WTC11 (cell line): Measurements from ENCODE around the gene CHAC1. TPM values are rescaled to one million over a fixed set of nuclear protein-coding genes. Genes with fewer than 3 reads are reported as not detected.

ENCODE experiments used
- ATAC-seq: fragments of 200-7000 bp; cut with Tn5 transposase; 2 replicates; pipeline ENCODE4 v1.10.0; 2021; ENCODE audit warnings: mild to moderate bottlenecking, moderate library complexity
- CTCF ChIA-PET: fragments of 300-600 bp; sonication (Branson Sonifier 250); formaldehyde crosslinking; loops from one replicate; lab custom pipeline; 2021; ENCODE audit warnings: antibody characterized with exemption; lab: Charles Lee
- POLR2A ChIA-PET: fragments of 350-600 bp; sonication (Branson Sonifier 250); formaldehyde crosslinking; loops from one replicate; lab custom pipeline; 2021; ENCODE audit warnings: antibody characterized with exemption; lab: Charles Lee
- DNase-seq: peaks from one replicate; pipeline ENCODE4 v3.0.0; 2021; ENCODE audit warnings: low spot score
- H3K27ac Mint-ChIP-seq: 2 replicates; pipeline ENCODE4 v1.8.0; 2021; ENCODE audit warnings: mixed read lengths
- H3K27me3 Mint-ChIP-seq: 2 replicates; pipeline ENCODE4 v1.8.0; 2021; ENCODE audit warnings: low read depth, mild to moderate bottlenecking, moderate library complexity, mixed read lengths
- H3K36me3 Mint-ChIP-seq: 2 replicates; pipeline ENCODE4 v1.8.0; 2021; ENCODE audit warnings: mixed read lengths
- H3K4me1 Mint-ChIP-seq: 2 replicates; pipeline ENCODE4 v1.8.0; 2022; ENCODE audit warnings: mixed read lengths
- H3K4me3 Mint-ChIP-seq: 2 replicates; pipeline ENCODE4 v1.8.0; 2021; ENCODE audit warnings: mild to moderate bottlenecking, moderate library complexity, mixed read lengths
- H3K9me3 Mint-ChIP-seq: 2 replicates; pipeline ENCODE4 v1.8.0; 2021; ENCODE audit warnings: mixed read lengths
- CBFB ChIP-seq: sonication (generic); formaldehyde crosslinking; IDR thresholded peaks from 2 replicates; pipeline ENCODE4 v1.8.1; 2022; ENCODE audit warnings: mild to moderate bottlenecking, low read depth, missing genetic modification reagents
- EMX1 ChIP-seq: fragments of 250-450 bp; sonication (Bioruptor Pico); IDR thresholded peaks from 2 replicates; pipeline ENCODE4 v1.8.0; 2021; ENCODE audit warnings: mild to moderate bottlenecking
- ESRRA ChIP-seq: sonication (generic); formaldehyde crosslinking; IDR thresholded peaks from 2 replicates; pipeline ENCODE4 v1.8.1; 2022; ENCODE audit warnings: mild to moderate bottlenecking, missing genetic modification reagents, borderline replicate concordance
- GABPB1 ChIP-seq: sonication (generic); formaldehyde crosslinking; IDR thresholded peaks from 2 replicates; pipeline ENCODE4 v1.8.1; 2023; ENCODE audit warnings: mild to moderate bottlenecking, missing genetic modification reagents
- GRHL2 ChIP-seq: fragments of 250-450 bp; sonication (Bioruptor Pico); IDR thresholded peaks from 2 replicates; pipeline ENCODE4 v1.8.0; 2022; ENCODE audit warnings: mild to moderate bottlenecking, moderate library complexity; ENCODE audit not compliant: insufficient replicate concordance, severe bottlenecking
- NFATC4 ChIP-seq: fragments of 250-450 bp; sonication (Bioruptor Pico); IDR thresholded peaks from 2 replicates; pipeline ENCODE4 v1.9.0; 2021; ENCODE audit warnings: mild to moderate bottlenecking
- NFE2L1 ChIP-seq: sonication (generic); formaldehyde crosslinking; IDR thresholded peaks from 2 replicates; pipeline ENCODE4 v1.8.1; 2023; ENCODE audit warnings: missing genetic modification reagents
- NR1H2 ChIP-seq: sonication (generic); formaldehyde crosslinking; IDR thresholded peaks from 2 replicates; pipeline ENCODE4 v1.9.0; 2021; ENCODE audit warnings: mild to moderate bottlenecking, moderate library complexity, missing genetic modification reagents
- NR3C1 ChIP-seq: sonication (generic); formaldehyde crosslinking; conservative IDR thresholded peaks from 2 replicates; pipeline ENCODE4 v1.8.1; 2023; ENCODE audit warnings: low read depth, mild to moderate bottlenecking, missing genetic modification reagents
- RELA ChIP-seq: sonication (generic); formaldehyde crosslinking; IDR thresholded peaks from 2 replicates; pipeline ENCODE4 v1.8.1; 2022; ENCODE audit warnings: missing genetic modification reagents, mild to moderate bottlenecking, borderline replicate concordance
- TEAD1 ChIP-seq: sonication (generic); formaldehyde crosslinking; IDR thresholded peaks from 2 replicates; pipeline ENCODE4 v1.8.0; 2022; ENCODE audit warnings: mild to moderate bottlenecking, missing genetic modification reagents
- TP53 ChIP-seq: sonication (generic); formaldehyde crosslinking; IDR thresholded peaks from 2 replicates; pipeline ENCODE4 v1.8.1; 2023; ENCODE audit warnings: mild to moderate bottlenecking, missing genetic modification reagents
- ZNF121 ChIP-seq: sonication (generic); formaldehyde crosslinking; IDR thresholded peaks from 2 replicates; pipeline ENCODE4 v1.8.0; 2023; ENCODE audit warnings: missing genetic modification reagents
- ZNF396 ChIP-seq: fragments of 250-450 bp; sonication (Bioruptor Pico); IDR thresholded peaks from 2 replicates; pipeline ENCODE4 v1.8.0; 2021; ENCODE audit warnings: mild to moderate bottlenecking, moderate library complexity, borderline replicate concordance
- ZNF423 ChIP-seq: fragments of 250-450 bp; sonication (Bioruptor Pico); IDR thresholded peaks from 2 replicates; pipeline ENCODE4 v2.1.2; 2022; ENCODE audit warnings: mild to moderate bottlenecking, moderate library complexity
- total RNA-seq: library from RNA; stranded (reverse); gene quantifications from 3 replicates; pipeline ENCODE4 v1.2.3, GENCODE V29; 2021
- TF ChIP-seq, protein P1 (sequence below): sonication (generic); formaldehyde crosslinking; IDR thresholded peaks from 2 replicates; pipeline ENCODE4 v1.8.1; 2022; ENCODE audit warnings: mild to moderate bottlenecking, missing genetic modification reagents, moderate library complexity, borderline replicate concordance
- TF ChIP-seq, protein P2 (sequence below): sonication (generic); formaldehyde crosslinking; IDR thresholded peaks from 2 replicates; pipeline ENCODE4 v1.8.0; 2023; ENCODE audit warnings: missing genetic modification reagents, mild to moderate bottlenecking, borderline replicate concordance
- TF ChIP-seq, protein P3 (sequence below): sonication (generic); formaldehyde crosslinking; IDR thresholded peaks from 2 replicates; pipeline ENCODE4 v1.8.1; 2022; ENCODE audit warnings: low read depth, mild to moderate bottlenecking, moderate library complexity, missing genetic modification reagents, borderline replicate concordance
- TF ChIP-seq, protein P4 (sequence below): fragments of 250-450 bp; sonication (Bioruptor Pico); IDR thresholded peaks from 2 replicates; pipeline ENCODE4 v1.9.0; 2021; ENCODE audit warnings: mild to moderate bottlenecking
- TF ChIP-seq, protein P5 (sequence below): fragments of 200-600 bp; IDR thresholded peaks from 2 replicates; pipeline ENCODE4 v1.8.0; 2022; ENCODE audit warnings: antibody characterized with exemption
- TF ChIP-seq, protein P6 (sequence below): fragments of 250-450 bp; sonication (Bioruptor Pico); IDR thresholded peaks from 2 replicates; pipeline ENCODE4 v1.9.0; 2021; ENCODE audit warnings: moderate library complexity, mild to moderate bottlenecking, inconsistent platforms, borderline replicate concordance
- TF ChIP-seq, protein P7 (sequence below): sonication (generic); formaldehyde crosslinking; IDR thresholded peaks from 2 replicates; pipeline ENCODE4 v1.8.1; 2022; ENCODE audit warnings: mild to moderate bottlenecking, moderate library complexity, missing genetic modification reagents
- TF ChIP-seq, protein P8 (sequence below): fragments of 250-450 bp; sonication (Bioruptor Pico); conservative IDR thresholded peaks from 2 replicates; pipeline ENCODE4 v1.9.0; 2021; ENCODE audit warnings: mild to moderate bottlenecking

Gene CHAC1
- total RNA-seq, 1 experiment from 2014 or later, result 31.0 TPM

DNA sequence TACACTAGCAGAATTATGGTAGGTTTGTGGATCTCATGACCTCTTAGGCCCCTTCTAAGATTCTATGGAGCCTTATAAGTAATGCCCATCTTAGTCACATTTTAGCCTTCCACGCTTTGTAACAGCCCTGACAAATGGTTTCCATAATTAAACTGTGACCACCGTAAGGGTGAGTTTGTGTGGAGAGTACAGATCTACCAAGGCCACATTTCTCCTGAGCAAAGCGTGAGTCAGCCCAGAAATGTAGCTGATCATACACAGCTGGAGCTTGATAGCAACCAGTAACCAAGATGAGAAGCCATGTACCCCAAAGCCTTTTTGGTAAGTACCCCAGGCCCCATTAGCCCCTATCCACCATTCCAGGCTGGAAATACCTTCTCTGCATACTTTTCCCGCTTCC is 31.7 kb downstream of the CHAC1 start:
- Mint-ChIP-seq H3K27ac (no peak overlapping the region), H3K4me1 (no peaks in the 10 kb centered on the region), H3K27me3 (no peaks in the 10 kb centered on the region), H3K4me3 (no peak overlapping the region), H3K9me3 (no peaks in the 10 kb centered on the region), H3K36me3 (peaks cover 77% of the 10 kb centered on the region)
- TF ChIP-seq NR1H2 (CRISPR knock-in tag) (no peak), CBFB (CRISPR knock-in tag) (no peak), GABPB1 (no peak), GRHL2 (CRISPR knock-in tag) (no peak), ZNF121 (CRISPR knock-in tag) (no peak), EMX1 (CRISPR knock-in tag) (no peak), RELA (CRISPR knock-in tag) (no peak), ESRRA (no peak), TEAD1 (CRISPR knock-in tag) (no peak), NFE2L1 (CRISPR knock-in tag) (no peak), ZNF396 (CRISPR knock-in tag) (no peak)
- TF ChIP-seq, protein P1, sequence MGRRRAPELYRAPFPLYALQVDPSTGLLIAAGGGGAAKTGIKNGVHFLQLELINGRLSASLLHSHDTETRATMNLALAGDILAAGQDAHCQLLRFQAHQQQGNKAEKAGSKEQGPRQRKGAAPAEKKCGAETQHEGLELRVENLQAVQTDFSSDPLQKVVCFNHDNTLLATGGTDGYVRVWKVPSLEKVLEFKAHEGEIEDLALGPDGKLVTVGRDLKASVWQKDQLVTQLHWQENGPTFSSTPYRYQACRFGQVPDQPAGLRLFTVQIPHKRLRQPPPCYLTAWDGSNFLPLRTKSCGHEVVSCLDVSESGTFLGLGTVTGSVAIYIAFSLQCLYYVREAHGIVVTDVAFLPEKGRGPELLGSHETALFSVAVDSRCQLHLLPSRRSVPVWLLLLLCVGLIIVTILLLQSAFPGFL (CRISPR knock-in tag), result no peak
- TF ChIP-seq, protein P2, sequence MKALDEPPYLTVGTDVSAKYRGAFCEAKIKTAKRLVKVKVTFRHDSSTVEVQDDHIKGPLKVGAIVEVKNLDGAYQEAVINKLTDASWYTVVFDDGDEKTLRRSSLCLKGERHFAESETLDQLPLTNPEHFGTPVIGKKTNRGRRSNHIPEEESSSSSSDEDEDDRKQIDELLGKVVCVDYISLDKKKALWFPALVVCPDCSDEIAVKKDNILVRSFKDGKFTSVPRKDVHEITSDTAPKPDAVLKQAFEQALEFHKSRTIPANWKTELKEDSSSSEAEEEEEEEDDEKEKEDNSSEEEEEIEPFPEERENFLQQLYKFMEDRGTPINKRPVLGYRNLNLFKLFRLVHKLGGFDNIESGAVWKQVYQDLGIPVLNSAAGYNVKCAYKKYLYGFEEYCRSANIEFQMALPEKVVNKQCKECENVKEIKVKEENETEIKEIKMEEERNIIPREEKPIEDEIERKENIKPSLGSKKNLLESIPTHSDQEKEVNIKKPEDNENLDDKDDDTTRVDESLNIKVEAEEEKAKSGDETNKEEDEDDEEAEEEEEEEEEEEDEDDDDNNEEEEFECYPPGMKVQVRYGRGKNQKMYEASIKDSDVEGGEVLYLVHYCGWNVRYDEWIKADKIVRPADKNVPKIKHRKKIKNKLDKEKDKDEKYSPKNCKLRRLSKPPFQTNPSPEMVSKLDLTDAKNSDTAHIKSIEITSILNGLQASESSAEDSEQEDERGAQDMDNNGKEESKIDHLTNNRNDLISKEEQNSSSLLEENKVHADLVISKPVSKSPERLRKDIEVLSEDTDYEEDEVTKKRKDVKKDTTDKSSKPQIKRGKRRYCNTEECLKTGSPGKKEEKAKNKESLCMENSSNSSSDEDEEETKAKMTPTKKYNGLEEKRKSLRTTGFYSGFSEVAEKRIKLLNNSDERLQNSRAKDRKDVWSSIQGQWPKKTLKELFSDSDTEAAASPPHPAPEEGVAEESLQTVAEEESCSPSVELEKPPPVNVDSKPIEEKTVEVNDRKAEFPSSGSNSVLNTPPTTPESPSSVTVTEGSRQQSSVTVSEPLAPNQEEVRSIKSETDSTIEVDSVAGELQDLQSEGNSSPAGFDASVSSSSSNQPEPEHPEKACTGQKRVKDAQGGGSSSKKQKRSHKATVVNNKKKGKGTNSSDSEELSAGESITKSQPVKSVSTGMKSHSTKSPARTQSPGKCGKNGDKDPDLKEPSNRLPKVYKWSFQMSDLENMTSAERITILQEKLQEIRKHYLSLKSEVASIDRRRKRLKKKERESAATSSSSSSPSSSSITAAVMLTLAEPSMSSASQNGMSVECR, result no peak
- TF ChIP-seq, protein P3, sequence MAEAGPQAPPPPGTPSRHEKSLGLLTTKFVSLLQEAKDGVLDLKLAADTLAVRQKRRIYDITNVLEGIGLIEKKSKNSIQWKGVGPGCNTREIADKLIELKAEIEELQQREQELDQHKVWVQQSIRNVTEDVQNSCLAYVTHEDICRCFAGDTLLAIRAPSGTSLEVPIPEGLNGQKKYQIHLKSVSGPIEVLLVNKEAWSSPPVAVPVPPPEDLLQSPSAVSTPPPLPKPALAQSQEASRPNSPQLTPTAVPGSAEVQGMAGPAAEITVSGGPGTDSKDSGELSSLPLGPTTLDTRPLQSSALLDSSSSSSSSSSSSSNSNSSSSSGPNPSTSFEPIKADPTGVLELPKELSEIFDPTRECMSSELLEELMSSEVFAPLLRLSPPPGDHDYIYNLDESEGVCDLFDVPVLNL (CRISPR knock-in tag), result no peak
- TF ChIP-seq, protein P4, sequence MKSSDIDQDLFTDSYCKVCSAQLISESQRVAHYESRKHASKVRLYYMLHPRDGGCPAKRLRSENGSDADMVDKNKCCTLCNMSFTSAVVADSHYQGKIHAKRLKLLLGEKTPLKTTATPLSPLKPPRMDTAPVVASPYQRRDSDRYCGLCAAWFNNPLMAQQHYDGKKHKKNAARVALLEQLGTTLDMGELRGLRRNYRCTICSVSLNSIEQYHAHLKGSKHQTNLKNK, result no peak
- ATAC-seq, result no peak
- DNase-seq, result no peak
- POLR2A ChIA-PET, result no interaction called here
- CTCF ChIA-PET, result no interaction called here

DNA sequence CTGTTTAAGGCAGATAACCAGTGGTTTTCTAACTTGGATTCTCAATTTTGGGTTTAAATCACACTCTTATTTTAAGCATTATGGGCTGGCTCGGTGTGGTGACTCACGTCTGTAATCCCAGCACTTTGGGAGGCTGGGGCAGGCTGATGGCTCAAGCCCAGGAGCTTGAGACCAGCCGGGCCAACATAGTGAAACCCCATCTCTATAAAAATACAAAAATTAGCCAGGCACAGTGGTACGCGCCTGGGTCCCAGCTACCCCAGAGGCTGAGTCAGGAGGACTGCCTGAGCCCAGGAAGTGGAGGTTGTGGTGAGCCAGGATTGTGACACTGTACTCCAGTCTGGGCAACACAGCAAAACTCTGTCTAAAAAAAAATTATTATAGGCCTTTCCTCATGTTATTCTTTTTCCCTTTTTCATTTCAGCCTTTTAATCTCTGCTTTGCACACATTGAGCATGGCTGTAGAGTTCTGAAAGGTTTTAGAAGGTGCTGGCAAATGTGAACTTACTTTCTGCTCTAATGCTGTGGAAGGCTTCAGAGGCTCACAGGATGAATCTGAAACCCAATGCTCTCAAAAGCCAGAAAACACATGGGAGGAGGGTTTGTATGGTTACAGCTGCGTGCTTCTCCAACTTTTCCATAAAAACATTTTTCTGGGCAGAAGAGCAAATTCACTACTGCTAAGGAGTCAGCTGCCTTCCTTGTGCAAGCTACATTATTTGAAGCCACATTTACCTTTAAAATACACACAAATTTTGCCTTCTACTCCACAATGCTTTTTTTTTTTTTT is 32.5 kb downstream of the CHAC1 start:
- H3K9me3 Mint-ChIP-seq, result no peaks in the 10 kb centered on the region
- H3K4me1 Mint-ChIP-seq, result no peaks in the 10 kb centered on the region
- DNase-seq (no peak), ATAC-seq (no peak)
- H3K4me3 Mint-ChIP-seq, result no peak overlapping the region
- peaks cover 77% of the 10 kb centered on the region for H3K36me3 Mint-ChIP-seq
- H3K27me3 Mint-ChIP-seq, result no peaks in the 10 kb centered on the region
- CTCF ChIA-PET, result no interaction called here
- H3K27ac Mint-ChIP-seq, result no peak overlapping the region
- POLR2A ChIA-PET, result interaction anchor here (0.6 kb wide), 1 partner anchor 22 kb away, joined by 6 read pairs; no protein-coding TSS in a partner anchor
- TF ChIP-seq NFATC4 (CRISPR knock-in tag) (no peak), ZNF423 (CRISPR knock-in tag) (no peak), TP53 (CRISPR knock-in tag) (no peak), NR3C1 (no peak), GABPB1 (no peak)
- TF ChIP-seq, protein P5, sequence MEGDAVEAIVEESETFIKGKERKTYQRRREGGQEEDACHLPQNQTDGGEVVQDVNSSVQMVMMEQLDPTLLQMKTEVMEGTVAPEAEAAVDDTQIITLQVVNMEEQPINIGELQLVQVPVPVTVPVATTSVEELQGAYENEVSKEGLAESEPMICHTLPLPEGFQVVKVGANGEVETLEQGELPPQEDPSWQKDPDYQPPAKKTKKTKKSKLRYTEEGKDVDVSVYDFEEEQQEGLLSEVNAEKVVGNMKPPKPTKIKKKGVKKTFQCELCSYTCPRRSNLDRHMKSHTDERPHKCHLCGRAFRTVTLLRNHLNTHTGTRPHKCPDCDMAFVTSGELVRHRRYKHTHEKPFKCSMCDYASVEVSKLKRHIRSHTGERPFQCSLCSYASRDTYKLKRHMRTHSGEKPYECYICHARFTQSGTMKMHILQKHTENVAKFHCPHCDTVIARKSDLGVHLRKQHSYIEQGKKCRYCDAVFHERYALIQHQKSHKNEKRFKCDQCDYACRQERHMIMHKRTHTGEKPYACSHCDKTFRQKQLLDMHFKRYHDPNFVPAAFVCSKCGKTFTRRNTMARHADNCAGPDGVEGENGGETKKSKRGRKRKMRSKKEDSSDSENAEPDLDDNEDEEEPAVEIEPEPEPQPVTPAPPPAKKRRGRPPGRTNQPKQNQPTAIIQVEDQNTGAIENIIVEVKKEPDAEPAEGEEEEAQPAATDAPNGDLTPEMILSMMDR, result no peak
- TF ChIP-seq, protein P6, sequence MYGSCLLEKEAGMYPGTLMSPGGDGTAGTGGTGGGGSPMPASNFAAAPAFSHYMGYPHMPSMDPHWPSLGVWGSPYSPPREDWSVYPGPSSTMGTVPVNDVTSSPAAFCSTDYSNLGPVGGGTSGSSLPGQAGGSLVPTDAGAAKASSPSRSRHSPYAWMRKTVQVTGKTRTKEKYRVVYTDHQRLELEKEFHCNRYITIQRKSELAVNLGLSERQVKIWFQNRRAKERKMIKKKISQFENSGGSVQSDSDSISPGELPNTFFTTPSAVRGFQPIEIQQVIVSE (CRISPR knock-in tag), result no peak
- TF ChIP-seq, protein P7, sequence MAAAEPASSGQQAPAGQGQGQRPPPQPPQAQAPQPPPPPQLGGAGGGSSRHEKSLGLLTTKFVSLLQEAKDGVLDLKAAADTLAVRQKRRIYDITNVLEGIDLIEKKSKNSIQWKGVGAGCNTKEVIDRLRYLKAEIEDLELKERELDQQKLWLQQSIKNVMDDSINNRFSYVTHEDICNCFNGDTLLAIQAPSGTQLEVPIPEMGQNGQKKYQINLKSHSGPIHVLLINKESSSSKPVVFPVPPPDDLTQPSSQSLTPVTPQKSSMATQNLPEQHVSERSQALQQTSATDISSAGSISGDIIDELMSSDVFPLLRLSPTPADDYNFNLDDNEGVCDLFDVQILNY (CRISPR knock-in tag), result no peak
- TF ChIP-seq, protein P8, sequence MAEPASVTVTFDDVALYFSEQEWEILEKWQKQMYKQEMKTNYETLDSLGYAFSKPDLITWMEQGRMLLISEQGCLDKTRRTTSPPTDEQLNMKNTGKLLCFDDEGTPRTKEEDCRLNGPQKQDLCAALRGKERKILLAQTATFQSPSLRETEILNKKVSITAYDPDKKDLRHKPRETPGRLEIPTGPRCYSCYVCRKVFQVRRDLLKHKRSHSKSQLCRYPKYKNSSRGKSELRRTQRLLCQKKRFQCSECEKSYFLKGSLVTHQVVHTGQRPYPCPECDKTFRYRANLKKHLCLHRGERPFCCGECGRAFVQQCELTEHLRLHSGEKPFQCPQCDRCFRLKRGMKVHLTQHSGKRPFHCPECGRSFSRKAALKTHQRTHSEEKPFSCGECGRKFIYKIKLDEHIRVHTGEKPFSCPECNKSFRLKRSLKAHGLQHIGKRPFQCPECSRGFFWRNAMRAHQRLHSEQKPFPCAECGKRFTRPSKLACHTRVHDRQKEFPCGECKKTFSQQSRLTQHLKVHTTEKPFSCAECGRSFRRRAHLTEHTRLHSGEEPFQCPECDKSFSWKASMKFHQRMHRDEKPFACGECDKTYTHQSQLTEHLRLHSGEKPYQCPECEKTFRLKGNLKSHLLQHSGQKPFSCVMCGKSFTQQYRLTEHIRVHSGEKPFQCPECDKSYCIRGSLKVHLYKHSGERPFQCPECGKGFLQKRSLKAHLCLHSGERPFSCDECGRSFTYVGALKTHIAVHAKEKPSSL (CRISPR knock-in tag), result no peak
